Measurements from ENCODE around the gene PTPN3.

GRCh38 chr9:109349421-109349846 lies 148.7 kb downstream of the PTPN3 start:
- TF ChIP-seq CHD2 (IDR thresholded peaks at IDR 0.05; ENCODE audit: low read length, partially characterized antibody) = no peak
- no peak for TF ChIP-seq CTCF (IDR thresholded peaks at IDR 0.05)
- TF ChIP-seq EP300 (IDR thresholded peaks at IDR 0.05; ENCODE audit: borderline replicate concordance in 1 of 2, low read depth in 1 of 2, low read length in 1 of 2) = no peak
- TF ChIP-seq FOSL2 (IDR thresholded peaks at IDR 0.05; ENCODE audit: borderline replicate concordance, low read depth) = peak; percentile 48; the same call in 1 of the 2 replicates
- TF ChIP-seq RXRA (IDR thresholded peaks at IDR 0.05; ENCODE audit: borderline replicate concordance, low read depth) = no peak
- TF ChIP-seq POLR2AphosphoS5 (IDR thresholded peaks at IDR 0.05; ENCODE audit: low read depth, low read length) = no peak; the same call in 1 of the 2 replicates
- TF ChIP-seq FOXJ3 (CRISPR knock-in tag; IDR thresholded peaks at IDR 0.05) = no peak
- no peak for TF ChIP-seq GABPA (IDR thresholded peaks at IDR 0.05; ENCODE audit: low read depth)
- TF ChIP-seq MAX (IDR thresholded peaks at IDR 0.05; ENCODE audit: low read depth) = no peak
- no peak for TF ChIP-seq FOXM1 (IDR thresholded peaks at IDR 0.05; ENCODE audit: low read depth)
